GM12873 (cell line): Measurements from ENCODE around the gene WNT7B.

ENCODE experiments used
- CTCF ChIP-seq: IDR thresholded peaks from 2 replicates; pipeline ENCODE4 v1.5.1; 2012; ENCODE audit warnings: low read depth, mild to moderate bottlenecking, moderate library complexity, low read length, control low read depth; ENCODE audit not compliant: insufficient read depth; ENCODE audit errors: missing control alignments

The WNT7B gene

GRCh38 chr22:45932071-45932470 lies 44.9 kb downstream of the WNT7B start:
- TF ChIP-seq CTCF: no peak

GRCh38 chr22:45931042-45931441 lies 45.9 kb downstream of the WNT7B start:
- TF ChIP-seq CTCF: no peak

DNA sequence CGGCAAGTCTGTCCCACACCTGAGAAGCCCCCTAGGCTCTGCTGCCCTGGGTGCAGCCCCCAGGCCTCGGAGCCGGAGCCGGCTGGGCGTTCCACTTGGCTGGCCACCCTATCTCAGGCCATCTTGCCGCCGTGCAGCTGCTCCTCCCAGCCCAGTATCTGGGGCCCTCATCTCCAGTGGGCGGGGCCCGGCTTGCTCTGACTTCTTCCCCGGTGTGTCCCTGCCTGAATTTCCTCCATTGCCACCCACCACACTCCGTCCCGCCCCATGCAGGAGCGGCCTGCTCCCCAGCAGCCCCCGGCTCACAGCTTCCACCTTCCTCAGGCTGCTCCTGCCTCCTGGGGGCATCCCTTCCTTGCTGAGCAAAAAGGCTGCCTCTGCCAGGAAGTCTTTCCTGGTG lies 46.6 kb downstream of the WNT7B start:
- no peak for TF ChIP-seq CTCF

GRCh38 chr22:45929649-45930048 lies 47.3 kb downstream of the WNT7B start:
- TF ChIP-seq CTCF: no peak

DNA sequence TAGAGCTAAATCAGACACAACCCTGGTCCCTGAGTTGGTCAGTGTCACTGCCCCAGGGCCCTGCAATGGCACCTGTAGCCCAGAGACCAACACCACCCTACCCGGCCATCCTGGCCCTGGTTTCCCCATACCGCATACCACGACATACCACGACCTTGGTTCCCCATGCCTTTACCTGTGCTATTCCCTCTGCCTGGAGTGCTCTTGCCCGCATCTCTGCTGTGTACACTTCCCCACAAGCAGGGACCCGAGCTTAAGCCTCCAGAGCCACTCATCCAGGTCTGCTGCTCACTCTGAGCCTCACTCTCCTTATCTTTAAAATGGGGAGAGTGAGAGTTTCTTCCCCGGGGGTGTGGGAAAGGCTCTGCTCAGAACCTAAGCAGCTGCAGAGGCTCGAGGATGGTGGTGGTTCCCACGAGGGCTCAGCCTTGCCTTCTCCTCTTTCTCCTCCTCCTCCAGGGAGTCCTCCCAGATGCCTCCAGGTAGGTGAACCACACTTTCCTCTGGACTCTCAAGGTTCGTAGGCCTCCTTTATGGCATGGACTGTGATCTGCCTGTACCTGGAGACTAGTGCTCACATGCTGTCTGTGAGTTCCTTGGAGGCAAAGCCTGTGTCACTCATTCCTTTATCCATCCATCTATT lies 48.1 kb downstream of the WNT7B start:
- no peak for TF ChIP-seq CTCF

DNA sequence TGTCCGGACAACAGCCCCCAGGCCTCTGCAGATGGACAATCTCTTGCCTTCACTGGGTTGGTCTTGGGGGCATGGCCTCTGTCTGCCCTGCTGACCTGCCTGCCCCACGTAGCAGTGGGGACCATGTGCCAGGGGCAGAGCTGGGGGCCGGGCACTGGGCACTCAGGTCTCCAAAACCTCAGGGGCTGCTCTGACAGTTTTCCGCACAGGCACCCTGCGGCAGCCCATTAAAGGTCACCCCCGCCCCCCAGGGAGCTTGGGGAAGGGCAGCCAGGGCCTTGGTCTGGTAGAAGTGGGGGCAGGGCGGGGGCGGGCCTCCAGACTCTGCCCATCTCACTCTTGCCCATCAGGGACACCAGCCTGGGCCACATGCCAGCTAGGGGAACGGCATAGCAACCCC lies 49.9 kb downstream of the WNT7B start:
- TF ChIP-seq CTCF: no peak

DNA sequence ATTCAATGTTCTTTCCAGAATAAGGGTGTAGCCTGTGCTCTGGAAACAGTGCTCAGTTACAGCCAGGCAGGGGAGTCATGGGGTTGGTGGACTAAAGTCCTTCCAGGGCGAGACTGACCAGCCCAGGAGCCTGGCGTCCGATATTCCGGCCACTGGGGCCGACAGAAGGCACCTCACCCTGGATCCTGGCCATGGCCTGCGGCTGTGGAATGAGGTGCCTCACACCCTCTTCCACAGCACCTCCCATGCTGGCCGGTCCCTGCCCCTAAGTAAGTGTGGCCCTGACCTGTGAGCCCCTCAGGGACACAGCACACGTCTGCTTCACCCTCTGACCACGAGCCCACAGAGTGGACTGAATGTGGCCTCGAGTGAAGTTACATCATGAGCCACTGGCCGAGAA lies 50.5 kb downstream of the WNT7B start:
- TF ChIP-seq CTCF: no peak
